Amniotic stem cell (primary cell): ENCODE data around the gene ARL16.

Source experiments
- DNase-seq: peaks from one replicate; lab custom pipeline; 2025; lab: John Stamatoyannopoulos, UW

ARL16 gene

DNA sequence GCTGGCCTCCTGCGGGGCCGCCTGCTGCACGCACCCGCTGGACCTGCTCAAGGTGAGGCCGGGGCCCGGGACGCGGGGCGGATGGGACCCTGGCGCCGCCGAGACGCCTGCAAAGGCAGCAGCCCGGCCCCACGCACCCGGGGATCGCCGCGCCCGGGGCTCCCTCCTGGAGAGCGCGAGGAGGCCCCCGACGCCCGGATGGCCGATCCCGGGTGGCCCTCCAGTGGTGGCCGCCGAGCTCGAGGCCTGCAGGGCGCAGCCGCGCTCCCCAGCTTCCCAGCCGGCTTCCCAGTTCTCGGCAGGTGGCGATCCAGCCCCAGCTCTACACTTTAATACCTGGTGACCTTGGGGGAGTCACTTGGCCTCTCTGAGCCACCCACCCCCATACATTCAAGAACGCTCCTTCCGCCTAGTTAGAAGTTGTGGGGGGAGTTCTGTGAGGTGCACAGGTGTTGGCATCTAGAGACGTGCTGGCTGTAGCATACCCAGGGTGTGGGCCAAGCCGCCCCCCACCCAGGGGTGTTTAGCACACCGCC, 28.9 kb upstream of the ARL16 start:
- no peak for DNase-seq

DNA sequence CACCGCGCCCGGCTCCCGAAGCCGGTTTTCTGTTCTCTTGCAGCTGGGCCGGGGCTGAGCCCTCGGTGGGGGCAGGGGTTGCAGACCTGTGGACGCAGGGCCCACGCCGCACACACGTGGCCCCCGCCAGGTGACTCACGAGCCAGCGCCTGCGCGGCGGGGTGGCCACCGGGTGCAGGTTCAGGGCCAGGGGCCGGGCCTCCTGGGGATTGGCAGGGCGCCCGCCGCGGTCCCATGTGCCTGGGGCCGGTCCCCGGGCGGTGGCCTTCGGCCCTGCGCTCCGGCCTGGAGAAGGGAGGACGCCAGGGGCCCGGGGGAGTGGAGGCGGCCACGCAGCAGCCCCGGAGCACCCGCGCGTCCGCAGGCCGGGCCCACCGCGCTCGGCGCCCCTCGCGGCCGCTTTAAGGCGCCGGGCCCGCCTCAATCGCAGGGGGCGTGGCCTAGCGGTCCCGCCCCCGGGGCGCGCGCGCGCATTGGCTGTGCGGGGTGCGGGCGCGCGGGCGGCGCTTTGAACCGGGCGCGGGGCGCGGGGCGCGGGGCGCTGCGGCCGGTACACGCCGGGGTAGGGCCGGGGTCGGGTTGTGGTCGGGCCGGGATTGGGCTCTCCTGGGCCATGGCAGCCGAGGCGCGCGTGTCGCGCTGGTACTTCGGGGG, 28.3 kb upstream of the ARL16 start, which contains the start of gene SLC25A10:
TSS of gene SLC25A10 (plus strand) at position 471 of the 654 bp plus-strand sequence. CDS start at position 614, 143 bp downstream.
- peak; percentile 30 for DNase-seq

DNA sequence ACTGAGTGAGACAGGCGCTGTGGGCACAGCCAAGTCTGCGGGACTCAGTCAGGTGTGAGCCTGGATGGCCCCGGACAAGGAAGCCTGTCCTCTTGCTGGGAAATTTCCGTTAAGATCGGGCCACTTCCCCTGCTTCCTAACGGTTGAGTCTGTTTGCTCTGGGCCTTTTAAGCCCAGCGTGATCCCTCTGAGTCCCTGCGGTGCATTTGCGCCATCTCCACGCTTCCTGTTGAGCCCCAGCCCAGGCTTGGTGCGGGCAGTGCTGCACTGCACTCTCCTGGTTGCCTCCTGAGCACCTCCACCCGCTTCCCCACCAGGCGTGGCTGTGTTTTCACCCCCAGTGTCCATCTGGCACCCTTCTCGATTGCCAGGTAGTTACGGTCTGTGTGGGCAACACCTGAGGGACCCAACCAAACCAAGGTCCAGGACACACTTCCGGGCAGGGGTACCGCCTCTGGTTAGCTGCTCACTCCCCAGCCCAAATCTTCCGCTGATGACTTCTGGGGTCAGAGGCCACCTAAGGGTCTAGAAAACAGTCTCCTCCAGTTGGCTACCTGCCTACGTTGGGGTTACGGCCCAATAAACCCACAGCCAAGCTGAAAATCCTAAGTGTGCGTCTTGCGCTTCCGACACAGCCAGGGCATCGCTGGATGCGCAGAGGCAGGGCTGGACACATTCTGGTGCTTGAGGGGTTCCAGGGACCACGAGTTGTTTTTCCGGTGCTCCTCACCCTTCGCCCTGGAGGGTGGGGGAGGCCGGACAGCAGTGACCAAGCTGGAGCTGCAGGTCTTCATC, 27.1 kb upstream of the ARL16 start:
- no peak for DNase-seq

GRCh38 chr17:81708739-81709185, 25.2 kb upstream of the ARL16 start:
- no peak for DNase-seq

DNA sequence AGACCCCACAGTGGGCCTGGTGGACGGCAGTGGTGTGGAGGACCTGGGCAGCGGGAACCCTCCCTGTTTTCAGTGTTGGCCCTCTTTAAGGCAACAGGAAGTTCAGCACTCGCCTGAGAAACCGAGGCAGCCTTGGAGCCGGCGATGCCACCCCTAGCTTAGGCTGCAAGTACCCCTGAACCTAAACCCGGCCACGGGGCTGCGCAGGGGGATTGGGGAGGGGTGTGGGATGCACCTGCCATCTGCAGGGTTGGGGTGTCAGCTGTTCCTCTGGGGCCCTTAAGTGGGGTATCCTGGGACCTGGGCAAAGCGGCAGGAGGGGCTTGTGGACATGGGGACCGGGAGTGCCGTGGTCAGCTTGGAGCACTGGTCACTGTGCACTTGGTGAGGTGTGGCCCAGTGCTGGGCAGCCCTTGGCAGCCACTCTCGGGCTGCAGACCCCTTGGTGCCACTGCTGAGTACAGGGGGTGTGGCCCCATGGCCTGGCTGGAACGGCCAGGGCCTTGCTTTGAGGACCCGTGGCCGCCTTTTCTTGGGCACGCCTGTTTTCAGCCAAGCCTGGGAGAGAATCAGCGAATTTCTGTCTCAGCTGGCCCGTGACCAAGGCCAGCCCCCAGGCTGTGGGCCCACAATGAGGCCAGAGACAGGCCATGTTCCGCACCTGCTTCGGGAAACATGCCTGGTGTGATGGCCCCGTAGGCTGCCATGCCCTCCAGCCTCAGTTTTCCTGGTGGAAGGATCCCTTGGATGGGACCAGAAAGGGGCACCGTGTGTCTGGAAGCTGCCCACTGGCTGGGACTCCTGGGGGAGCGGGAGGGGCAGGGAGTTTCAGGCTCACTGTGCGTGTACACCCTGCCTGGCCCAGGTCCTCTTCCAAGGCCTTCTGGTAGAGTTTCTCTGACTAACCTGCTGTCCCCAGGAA, 24.4 kb upstream of the ARL16 start:
- DNase-seq = no peak

DNA sequence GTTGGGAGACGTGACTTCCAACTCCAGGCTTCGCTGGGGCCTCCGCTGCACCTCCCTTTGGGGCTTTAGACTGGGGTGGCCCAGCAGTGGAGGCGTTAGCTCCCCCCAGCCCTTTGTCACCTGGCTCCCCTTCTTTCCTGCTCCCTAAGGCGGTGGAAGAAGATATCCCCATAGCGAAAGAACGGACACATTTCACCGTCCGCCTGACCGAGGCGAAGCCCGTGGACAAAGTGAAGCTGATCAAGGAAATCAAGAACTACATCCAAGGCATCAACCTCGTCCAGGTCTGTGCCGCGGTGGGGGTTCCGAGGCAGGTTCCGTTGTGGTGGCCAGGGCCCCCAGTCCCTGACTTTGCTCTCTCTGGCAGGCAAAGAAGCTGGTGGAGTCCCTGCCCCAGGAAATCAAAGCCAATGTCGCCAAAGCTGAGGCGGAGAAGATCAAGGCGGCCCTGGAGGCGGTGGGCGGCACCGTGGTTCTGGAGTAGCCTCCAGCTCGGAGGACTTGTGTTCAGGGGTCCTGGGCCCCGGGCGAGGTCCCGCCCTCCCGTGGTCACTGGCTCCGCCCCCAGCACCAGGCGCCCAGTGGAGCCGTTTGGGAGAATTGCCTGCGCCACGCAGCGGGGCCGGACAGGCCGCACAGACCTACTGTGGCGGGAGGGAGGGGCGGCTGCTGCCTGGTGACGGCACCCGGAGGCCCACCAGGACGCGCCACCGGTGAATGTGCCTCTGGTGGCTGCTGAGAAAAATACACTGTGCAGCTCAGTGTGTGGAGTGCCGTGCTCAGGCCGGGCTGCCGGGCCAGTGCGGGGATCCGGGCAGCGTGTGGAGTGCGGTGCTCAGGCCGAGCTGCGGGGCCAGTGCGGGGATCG, 23.4 kb upstream of the ARL16 start:
- no peak for DNase-seq

DNA sequence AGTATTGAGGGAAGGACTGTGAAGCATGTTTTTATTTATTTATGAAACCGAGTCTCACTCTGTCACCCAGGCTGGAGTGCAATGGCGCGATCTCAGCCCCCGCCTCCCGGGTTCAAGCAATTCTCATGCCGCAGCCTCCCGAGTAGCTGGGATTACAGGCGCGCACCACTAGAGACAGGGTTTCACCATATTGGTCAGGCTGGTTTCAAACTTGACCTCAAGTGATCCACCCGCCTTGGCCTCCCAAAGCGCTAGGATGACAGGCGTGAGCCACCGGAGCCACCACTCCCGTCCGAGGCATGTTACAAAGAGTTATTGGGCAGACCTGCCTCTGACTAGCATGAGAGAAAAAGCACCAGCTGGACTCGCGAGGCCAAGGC, 22.6 kb upstream of the ARL16 start:
- no peak for DNase-seq

GRCh38 chr17:81705518-81706231, 22.1 kb upstream of the ARL16 start:
- DNase-seq = no peak

DNA sequence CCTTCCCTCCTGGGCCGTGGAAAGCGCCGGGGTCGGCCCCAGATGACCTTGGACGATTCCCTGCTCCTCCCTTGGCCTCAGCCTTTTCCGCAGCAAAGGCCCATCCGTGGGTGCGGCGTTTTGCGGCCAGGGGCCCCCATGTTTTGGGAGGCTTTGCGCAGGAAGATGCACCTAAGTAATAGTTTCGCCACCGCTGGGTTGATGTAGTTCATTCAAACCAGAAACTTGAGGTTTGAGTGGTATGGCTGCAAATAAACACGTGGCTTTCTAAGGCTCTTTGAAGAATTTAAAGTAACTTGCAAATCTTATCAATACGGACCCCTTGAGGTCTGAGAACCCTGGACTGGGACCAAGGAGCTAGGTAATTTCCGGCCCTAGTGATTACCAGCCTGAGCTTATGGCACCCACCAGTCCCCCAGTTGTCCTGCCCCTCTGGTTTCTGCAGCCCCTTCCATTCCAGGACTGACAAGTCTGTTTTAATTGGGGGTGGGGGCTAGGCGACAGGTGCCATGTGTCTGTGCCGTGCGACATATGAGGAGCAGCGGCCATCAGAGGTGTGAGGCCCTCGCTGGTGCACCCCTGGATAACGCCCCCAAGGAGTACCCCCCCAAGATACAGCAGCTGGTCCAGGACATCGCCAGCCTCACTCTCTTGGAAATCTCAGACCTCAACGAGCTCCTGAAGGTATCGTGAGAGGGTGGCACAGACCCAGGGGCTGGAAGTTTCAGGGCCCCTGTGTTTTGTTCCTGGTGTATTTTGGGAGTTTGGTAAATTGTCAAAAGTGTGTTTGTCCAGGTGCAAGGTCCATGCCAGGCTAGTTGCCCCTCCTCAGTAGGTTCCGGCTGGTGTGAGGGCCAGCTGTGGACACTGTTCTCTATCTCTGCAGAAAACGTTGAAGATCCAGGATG, 20.4 kb upstream of the ARL16 start:
- no peak for DNase-seq

DNA sequence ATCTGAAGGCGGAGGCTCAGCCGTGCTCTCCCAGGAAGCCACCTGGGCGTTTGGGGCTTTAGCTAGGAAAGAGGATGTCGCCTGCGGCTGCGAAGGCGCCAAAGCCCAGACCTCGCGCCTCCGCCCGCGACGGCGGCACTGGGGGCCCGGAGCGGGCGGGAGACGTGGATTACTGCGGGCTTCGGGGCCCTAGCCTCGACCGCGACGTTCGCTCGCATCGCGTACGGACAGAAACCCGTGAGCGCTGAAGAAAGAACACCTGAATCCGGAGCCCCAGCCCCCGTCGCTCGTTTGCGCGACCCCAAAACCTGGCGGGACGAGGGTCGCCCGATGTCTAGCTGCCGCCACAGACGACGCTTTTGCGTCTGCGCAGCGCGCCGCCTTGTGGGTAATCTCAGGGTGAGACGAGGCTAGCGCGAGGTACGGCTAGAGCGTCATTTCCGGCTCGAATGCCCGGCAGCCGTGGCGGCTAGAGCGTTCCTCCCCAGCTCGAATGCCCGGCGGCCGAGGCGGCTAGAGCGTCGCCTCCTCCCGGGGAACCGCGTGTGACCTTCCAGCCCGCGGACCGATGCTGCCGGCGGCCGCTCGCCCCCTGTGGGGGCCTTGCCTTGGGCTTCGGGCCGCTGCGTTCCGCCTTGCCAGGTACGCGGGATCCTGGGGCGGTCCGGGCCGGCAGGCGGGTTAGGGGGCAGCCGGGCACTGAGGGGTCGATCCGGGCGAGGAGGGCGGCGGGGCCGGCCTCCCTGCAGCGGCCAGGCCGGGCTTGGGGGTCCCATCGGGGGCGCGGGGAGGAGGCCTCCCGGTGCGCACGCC, 19.5 kb upstream of the ARL16 start, which contains the start of gene MRPL12:
TSS of gene MRPL12 (plus strand) at position 434 of the 813 bp plus-strand sequence. CDS start at position 569, 135 bp downstream.
- peak; percentile 71 for DNase-seq

DNA sequence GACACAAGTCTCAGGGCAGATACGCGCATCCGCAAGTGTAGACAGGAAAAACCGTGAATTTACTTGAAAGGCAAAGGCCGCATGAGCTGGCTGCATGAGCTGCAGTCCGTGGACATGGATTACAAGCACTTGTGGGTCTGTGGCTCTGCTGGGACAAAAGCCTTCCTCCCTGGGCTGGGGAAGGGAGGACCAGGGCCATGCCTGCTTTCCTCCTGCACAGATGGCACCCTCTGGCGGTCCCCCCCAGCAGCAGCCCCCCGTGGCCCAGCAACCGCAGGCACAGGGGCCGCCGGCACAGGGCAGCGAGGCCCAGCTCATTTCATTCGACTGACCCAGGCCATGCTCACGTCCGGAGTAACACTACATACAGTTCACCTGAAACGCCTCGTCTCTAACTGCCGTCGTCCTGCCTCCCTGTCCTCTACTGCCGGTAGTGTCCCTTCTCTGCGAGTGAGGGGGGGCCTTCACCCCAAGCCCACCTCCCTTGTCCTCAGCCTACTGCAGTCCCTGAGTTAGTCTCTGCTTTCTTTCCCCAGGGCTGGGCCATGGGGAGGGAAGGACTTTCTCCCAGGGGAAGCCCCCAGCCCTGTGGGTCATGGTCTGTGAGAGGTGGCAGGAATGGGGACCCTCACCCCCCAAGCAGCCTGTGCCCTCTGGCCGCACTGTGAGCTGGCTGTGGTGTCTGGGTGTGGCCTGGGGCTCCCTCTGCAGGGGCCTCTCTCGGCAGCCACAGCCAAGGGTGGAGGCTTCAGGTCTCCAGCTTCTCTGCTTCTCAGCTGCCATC, 17.9 kb upstream of the ARL16 start:
- DNase-seq = no peak

- DNase-seq = no peak
These were observed 17.0 kb upstream of the ARL16 start for GRCh38 chr17:81700353-81701287.

DNA sequence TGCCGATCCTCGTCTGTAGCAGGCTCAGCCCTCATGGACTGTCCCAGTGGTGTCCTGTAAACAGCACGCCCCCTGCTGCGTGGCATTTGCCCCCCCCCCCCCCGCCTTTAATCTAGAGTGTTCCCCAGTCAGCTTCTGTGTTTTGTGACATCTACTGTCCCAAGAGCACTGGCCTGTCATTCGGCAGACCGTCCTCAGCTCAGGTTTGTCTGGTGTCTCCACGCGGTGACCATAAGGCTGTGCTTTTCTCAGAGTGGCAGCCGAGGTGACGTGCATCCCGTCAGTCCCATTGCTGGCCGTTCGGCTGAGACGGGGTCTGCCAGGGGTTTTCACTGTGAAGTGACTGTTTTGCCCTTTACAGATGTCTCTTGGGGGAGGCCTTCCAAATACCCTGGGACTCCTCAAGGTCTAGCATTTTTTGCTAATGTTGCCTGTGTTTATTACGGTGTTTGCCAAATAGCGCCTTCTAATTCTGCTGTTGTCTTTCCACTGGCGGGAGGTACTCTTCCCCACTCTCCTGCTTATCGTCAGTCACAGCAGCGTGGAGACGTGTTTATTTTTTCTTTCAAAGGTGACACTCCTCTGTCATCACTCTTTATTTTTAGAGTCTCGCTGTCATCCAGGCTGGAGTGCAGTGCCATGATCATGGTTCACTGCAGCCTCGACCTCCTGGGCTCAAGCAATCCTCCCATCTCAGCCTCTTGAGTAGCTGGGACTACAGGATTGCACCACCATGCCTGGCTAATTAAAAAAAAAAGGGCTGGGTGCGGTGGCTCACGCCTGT, 13.9 kb upstream of the ARL16 start:
- DNase-seq = no peak

DNA sequence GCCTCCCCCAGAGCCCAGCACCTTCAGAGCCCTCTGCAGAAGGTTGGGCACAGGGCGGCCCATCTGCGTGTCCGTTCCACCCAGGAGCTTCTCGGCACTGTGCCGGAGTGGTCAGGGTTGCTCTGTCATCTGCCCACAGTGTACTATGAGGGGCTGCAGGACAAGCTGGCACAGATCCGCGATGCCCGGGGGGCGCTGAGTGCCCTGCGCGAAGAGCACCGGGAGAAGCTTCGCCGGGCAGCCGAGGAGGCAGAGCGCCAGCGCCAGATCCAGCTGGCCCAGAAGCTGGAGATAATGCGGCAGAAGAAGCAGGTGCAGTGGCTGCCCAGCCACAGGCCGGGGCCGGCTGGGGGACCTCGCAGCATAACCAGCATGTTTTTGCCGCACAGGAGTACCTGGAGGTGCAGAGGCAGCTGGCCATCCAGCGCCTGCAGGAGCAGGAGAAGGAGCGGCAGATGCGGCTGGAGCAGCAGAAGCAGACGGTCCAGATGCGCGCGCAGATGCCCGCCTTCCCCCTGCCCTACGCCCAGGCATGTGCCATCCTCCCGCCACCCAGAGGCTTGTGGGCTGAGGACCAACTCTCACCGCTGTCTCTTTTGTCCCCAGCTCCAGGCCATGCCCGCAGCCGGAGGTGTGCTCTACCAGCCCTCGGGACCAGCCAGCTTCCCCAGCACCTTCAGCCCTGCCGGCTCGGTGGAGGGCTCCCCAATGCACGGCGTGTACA, 12.8 kb upstream of the ARL16 start:
- DNase-seq = no peak

- no peak for DNase-seq
These were observed 12.2 kb upstream of the ARL16 start for GRCh38 chr17:81695801-81696200.
